HEK293 (cell line): ENCODE data around the gene SLC39A11.

ENCODE experiments used
- CTCF ChIA-PET: fragments of 350-600 bp; formaldehyde crosslinking; extraction: SDS; loops from one replicate; lab custom pipeline; 2021; ENCODE audit warnings: antibody characterized with exemption; lab: Yijun Ruan, JAX
- POLR2A ChIA-PET: fragments of 300-600 bp; formaldehyde crosslinking; extraction: SDS; loops from one replicate; lab custom pipeline; 2020; ENCODE audit warnings: antibody characterized with exemption, inconsistent platforms; lab: Yijun Ruan, JAX
- H3K27ac ChIP-seq: fragments of 200-500 bp; sonication (Bioruptor generic); 2 replicates; pipeline ENCODE4 v1.5.1; 2014; ENCODE audit warnings: low read depth, low read length, control low read depth, inconsistent platforms; ENCODE audit errors: extremely low read depth
- H3K36me3 ChIP-seq, 2 experiments: fragments of 200-500 bp in 1 of 2; sonication (Bioruptor generic) in 1 of 2; 1 replicate in 1 of 2; 2 replicates in 1 of 2; pipeline ENCODE4 v1.5.1; 2014 to 2017; ENCODE audit warnings: inconsistent platforms in 2 of 2, low read length in 2 of 2; ENCODE audit not compliant: control insufficient read depth in 2 of 2, insufficient read depth in 1 of 2
- H3K4me1 ChIP-seq: fragments of 200-500 bp; sonication (Bioruptor generic); 2 replicates; pipeline ENCODE4 v1.5.1; 2014; ENCODE audit warnings: mild to moderate bottlenecking, low read length, inconsistent platforms; ENCODE audit not compliant: control insufficient read depth, insufficient read depth
- H3K4me3 ChIP-seq: 2 replicates; pipeline ENCODE4 v1.5.1; 2011; ENCODE audit warnings: low read depth, mild to moderate bottlenecking, control low read depth, low read length, moderate library complexity
- H3K9me3 ChIP-seq: fragments of 200-500 bp; sonication (Bioruptor generic); 2 replicates; pipeline ENCODE4 v1.5.1; 2014; ENCODE audit warnings: low read depth, low read length, inconsistent platforms; ENCODE audit not compliant: control insufficient read depth, insufficient read depth
- CTCF ChIP-seq: fragments of 450-650 bp; formaldehyde crosslinking; IDR thresholded peaks from 2 replicates; pipeline ENCODE4 v1.5.1; 2016; ENCODE audit warnings: missing biosample characterization, missing genetic modification characterization
- PATZ1 ChIP-seq: fragments of 450-650 bp; formaldehyde crosslinking; IDR thresholded peaks from 2 replicates; pipeline ENCODE4 v1.5.1; 2016; ENCODE audit warnings: missing biosample characterization, missing genetic modification characterization
- TRIM28 ChIP-seq: IDR thresholded peaks from 2 replicates; pipeline ENCODE4 v1.6.1; 2011; ENCODE audit warnings: low read length, control low read depth, borderline replicate concordance
- ZBTB1 ChIP-seq: fragments of 450-650 bp; formaldehyde crosslinking; IDR thresholded peaks from 2 replicates; pipeline ENCODE4 v1.5.1; 2016; ENCODE audit warnings: missing biosample characterization, missing genetic modification characterization
- ZBTB48 ChIP-seq: fragments of 450-650 bp; formaldehyde crosslinking; IDR thresholded peaks from 2 replicates; pipeline ENCODE4 v1.5.1; 2016; ENCODE audit warnings: missing biosample characterization, missing genetic modification characterization
- ZFHX2 ChIP-seq: fragments of 450-650 bp; formaldehyde crosslinking; conservative IDR thresholded peaks from 2 replicates; pipeline ENCODE4 v1.5.1; 2016; ENCODE audit warnings: missing biosample characterization, missing genetic modification characterization
- ZNF211 ChIP-seq: fragments of 450-650 bp; formaldehyde crosslinking; IDR thresholded peaks from 2 replicates; pipeline ENCODE4 v1.5.1; 2016; ENCODE audit warnings: low read depth, missing biosample characterization, missing genetic modification characterization
- ZNF223 ChIP-seq: fragments of 450-650 bp; formaldehyde crosslinking; IDR thresholded peaks from 2 replicates; pipeline ENCODE4 v1.5.1; 2016; ENCODE audit warnings: missing biosample characterization, missing genetic modification characterization
- ZNF350 ChIP-seq: fragments of 450-650 bp; formaldehyde crosslinking; IDR thresholded peaks from 2 replicates; pipeline ENCODE4 v1.5.0; 2017; ENCODE audit warnings: missing biosample characterization, mild to moderate bottlenecking, missing genetic modification characterization
- ZNF354C ChIP-seq: fragments of 450-650 bp; formaldehyde crosslinking; IDR thresholded peaks from 2 replicates; pipeline ENCODE4 v1.5.1; 2016; ENCODE audit warnings: missing biosample characterization, missing genetic modification characterization, low read depth, borderline replicate concordance
- ZNF629 ChIP-seq: fragments of 450-650 bp; formaldehyde crosslinking; IDR thresholded peaks from 2 replicates; pipeline ENCODE4 v1.5.1; 2017; ENCODE audit warnings: missing biosample characterization, missing genetic modification characterization
- ZNF645 ChIP-seq: fragments of 450-650 bp; formaldehyde crosslinking; IDR thresholded peaks from 2 replicates; pipeline ENCODE4; 2016; ENCODE audit warnings: missing biosample characterization, missing genetic modification characterization
- ZNF654 ChIP-seq: fragments of 450-650 bp; formaldehyde crosslinking; IDR thresholded peaks from 2 replicates; pipeline ENCODE4 v1.5.1; 2016; ENCODE audit warnings: low read depth, missing biosample characterization, missing genetic modification characterization
- ZNF701 ChIP-seq: fragments of 450-650 bp; formaldehyde crosslinking; IDR thresholded peaks from 2 replicates; pipeline ENCODE4 v1.5.1; 2016; ENCODE audit warnings: missing biosample characterization, missing genetic modification characterization
- ZNF707 ChIP-seq: fragments of 450-650 bp; formaldehyde crosslinking; IDR thresholded peaks from 2 replicates; pipeline ENCODE4 v1.5.1; 2016; ENCODE audit warnings: missing biosample characterization, missing genetic modification characterization
- ZNF768 ChIP-seq: fragments of 450-650 bp; formaldehyde crosslinking; IDR thresholded peaks from 2 replicates; pipeline ENCODE4 v1.5.1; 2018; ENCODE audit warnings: missing biosample characterization, mild to moderate bottlenecking, missing genetic modification characterization
- TF ChIP-seq, protein P1 (sequence below): fragments of 450-650 bp; formaldehyde crosslinking; IDR thresholded peaks from 2 replicates; pipeline ENCODE4 v1.5.1; 2016; ENCODE audit warnings: missing biosample characterization, missing genetic modification characterization

The SLC39A11 gene

GRCh38 chr17:72853440-72854415 is 238.8 kb downstream of the SLC39A11 start (continued):
- TF ChIP-seq ZNF629 (tag by site-specific recombination) = no peak
- TF ChIP-seq ZNF211 = no peak
- no peak for TF ChIP-seq ZNF645 (tag by site-specific recombination)
- no peak for TF ChIP-seq ZNF701
- TF ChIP-seq ZBTB48 (tag by site-specific recombination) = no peak
- no peak for TF ChIP-seq CTCF (tag by site-specific recombination)
- TF ChIP-seq ZNF707 (tag by site-specific recombination) = no peak

DNA sequence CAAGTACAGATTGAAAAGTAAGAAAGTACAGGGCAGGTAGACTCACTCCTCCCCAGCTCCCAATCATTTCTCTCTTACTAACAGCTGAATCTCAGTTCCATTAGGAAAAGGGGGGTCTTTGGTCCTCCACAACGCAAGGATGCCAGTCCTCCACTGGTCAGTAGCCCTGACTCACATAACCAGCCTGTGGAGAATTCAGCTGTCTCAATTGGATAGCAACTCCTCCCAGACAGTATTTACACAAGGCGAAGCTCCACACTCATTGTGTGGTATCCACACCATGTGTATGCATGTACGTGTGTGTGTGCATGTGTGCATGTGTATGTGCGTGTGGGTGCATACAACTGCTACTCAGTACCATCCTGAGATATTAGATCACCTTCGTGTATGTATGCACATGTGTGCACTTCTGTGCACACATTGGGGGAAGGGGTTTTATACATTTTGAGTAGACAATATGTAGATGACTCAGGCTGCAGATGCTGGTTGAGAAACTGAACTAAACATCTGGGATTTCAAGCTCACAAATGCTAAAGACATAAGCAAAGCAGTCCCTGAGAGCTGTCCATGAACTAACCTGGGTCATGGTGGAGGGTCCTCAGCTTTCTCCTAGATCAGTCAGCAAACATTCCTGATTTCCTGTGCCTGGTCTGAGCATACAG is 240.1 kb downstream of the SLC39A11 start:
- H3K4me3 ChIP-seq = no peak overlapping the region
- H3K27ac ChIP-seq = no peak overlapping the region
- TF ChIP-seq ZBTB1 = no peak
- no peak for TF ChIP-seq ZNF354C (tag by site-specific recombination)
- no peak for TF ChIP-seq ZFHX2 (tag by site-specific recombination)
- no peak for TF ChIP-seq ZNF654 (tag by site-specific recombination)
- no peak for TF ChIP-seq ZNF768 (tag by site-specific recombination)
- TF ChIP-seq PATZ1 (tag by site-specific recombination) = no peak
- TF ChIP-seq ZNF701 = no peak
- TF ChIP-seq ZNF350 (tag by site-specific recombination) = no peak
- no peak for TF ChIP-seq TRIM28
- no peak for TF ChIP-seq ZNF223 (tag by site-specific recombination)
- CTCF ChIA-PET = no interaction called here
- H3K9me3 ChIP-seq = no peaks in the 10 kb centered on the region
- no peaks in the 10 kb centered on the region for H3K4me1 ChIP-seq
- POLR2A ChIA-PET = no interaction called here
- no peaks in the 10 kb centered on the region for H3K36me3 ChIP-seq

GRCh38 chr17:72850410-72851118 is 241.9 kb downstream of the SLC39A11 start:
- POLR2A ChIA-PET = no interaction called here
- Histone ChIP-seq H3K9me3 (no peaks in the 10 kb centered on the region), H3K36me3 (no peaks in the 10 kb centered on the region), H3K4me1 (no peaks in the 10 kb centered on the region), H3K4me3 (no peak overlapping the region), H3K27ac (no peak overlapping the region)
- TF ChIP-seq, protein P1, sequence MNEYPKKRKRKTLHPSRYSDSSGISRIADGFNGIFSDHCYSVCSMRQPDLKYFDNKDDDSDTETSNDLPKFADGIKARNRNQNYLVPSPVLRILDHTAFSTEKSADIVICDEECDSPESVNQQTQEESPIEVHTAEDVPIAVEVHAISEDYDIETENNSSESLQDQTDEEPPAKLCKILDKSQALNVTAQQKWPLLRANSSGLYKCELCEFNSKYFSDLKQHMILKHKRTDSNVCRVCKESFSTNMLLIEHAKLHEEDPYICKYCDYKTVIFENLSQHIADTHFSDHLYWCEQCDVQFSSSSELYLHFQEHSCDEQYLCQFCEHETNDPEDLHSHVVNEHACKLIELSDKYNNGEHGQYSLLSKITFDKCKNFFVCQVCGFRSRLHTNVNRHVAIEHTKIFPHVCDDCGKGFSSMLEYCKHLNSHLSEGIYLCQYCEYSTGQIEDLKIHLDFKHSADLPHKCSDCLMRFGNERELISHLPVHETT (tag by site-specific recombination) = no peak
- CTCF ChIA-PET = interaction anchor here (0.6 kb wide), 1 partner anchor 79 kb away, joined by 5 read pairs; no protein-coding TSS in a partner anchor
